Hepatocyte (in vitro differentiated cells): ENCODE measurements around the gene GDPGP1. TPM values are rescaled to one million over a fixed set of nuclear protein-coding genes. Genes with fewer than 3 reads are reported as not detected.

ENCODE experiments used
- DNase-seq: peaks from one replicate; pipeline ENCODE4 v3.0.0-alpha.2; 2016; ENCODE audit warnings: low spot score
- H2AFZ ChIP-seq: fragments of 200-600 bp; sonication (generic); 2 replicates; pipeline ENCODE4 v1.6.0; 2016; ENCODE audit warnings: antibody characterized with exemption, mild to moderate bottlenecking
- H3K27ac ChIP-seq: fragments of 200-600 bp; sonication (generic); 2 replicates; pipeline ENCODE4 v1.5.1; 2016; ENCODE audit warnings: mild to moderate bottlenecking
- H3K27me3 ChIP-seq: fragments of 200-600 bp; sonication (generic); 2 replicates; pipeline ENCODE4 v1.6.1; 2016
- H3K36me3 ChIP-seq: fragments of 200-600 bp; sonication (generic); replicated peaks from 2 replicates; pipeline ENCODE4 v1.5.1; 2016; ENCODE audit warnings: low read depth; ENCODE audit not compliant: insufficient read depth
- H3K4me1 ChIP-seq: fragments of 200-600 bp; sonication (generic); 2 replicates; pipeline ENCODE4 v1.5.1; 2016; ENCODE audit warnings: mild to moderate bottlenecking, moderate library complexity; ENCODE audit not compliant: insufficient read depth
- H3K4me2 ChIP-seq: fragments of 200-600 bp; sonication (generic); 2 replicates; pipeline ENCODE4 v1.6.0; 2016
- H3K4me3 ChIP-seq: fragments of 200-600 bp; sonication (generic); 2 replicates; pipeline ENCODE4 v1.5.1; 2016; ENCODE audit warnings: mild to moderate bottlenecking
- H3K79me2 ChIP-seq: fragments of 200-600 bp; sonication (generic); 2 replicates; pipeline ENCODE4 v1.6.0; 2017; ENCODE audit warnings: mild to moderate bottlenecking
- H3K9me2 ChIP-seq: fragments of 200-600 bp; sonication (generic); replicated peaks from 2 replicates; pipeline ENCODE4 v1.6.0; 2017; ENCODE audit warnings: mild to moderate bottlenecking; ENCODE audit not compliant: insufficient read depth
- H3K9me3 ChIP-seq: fragments of 200-600 bp; sonication (generic); 2 replicates; pipeline ENCODE4 v1.5.1; 2016; ENCODE audit warnings: low read depth, mild to moderate bottlenecking
- H4K20me1 ChIP-seq: fragments of 200-600 bp; sonication (generic); 2 replicates; pipeline ENCODE4 v1.6.0; 2016; ENCODE audit warnings: mild to moderate bottlenecking; ENCODE audit not compliant: insufficient read depth, poor library complexity, severe bottlenecking
- CTCF ChIP-seq: fragments of 200-600 bp; sonication (generic); IDR thresholded peaks from 2 replicates; pipeline ENCODE4 v1.5.1; 2016; ENCODE audit warnings: antibody characterized with exemption, mild to moderate bottlenecking; ENCODE audit not compliant: poor library complexity
- EZH2 ChIP-seq: fragments of 200-600 bp; sonication (generic); IDR thresholded peaks from 2 replicates; pipeline ENCODE4 v1.6.1; 2016; ENCODE audit warnings: antibody characterized with exemption, mild to moderate bottlenecking, borderline replicate concordance
- EZH2phosphoT487 ChIP-seq: fragments of 200-600 bp; sonication (generic); IDR thresholded peaks from one replicate; pipeline ENCODE4 v1.6.1; 2018; ENCODE audit warnings: antibody characterized with exemption, mild to moderate bottlenecking, low read depth, moderate library complexity; ENCODE audit not compliant: unreplicated experiment, severe bottlenecking
- WGBS: methylation state at CpG from one replicate; pipeline ENCODE4 v1.1.6; 2016; ENCODE audit warnings: low lambda C conversion rate; ENCODE audit errors: missing lambda C conversion rate; 5-methylcytosine and 5-hydroxymethylcytosine counted together
- polyA plus RNA-seq: library from polyadenylated mRNA; unstranded; fragments of >200 nt; fragmentation: Nextera tagmentation; extraction: Ambion mirVana; gene quantifications from 2 replicates; pipeline ENCODE4 v1.2.1, GENCODE V29; 2016
- total RNA-seq: library from RNA; depleted of rRNA; stranded (reverse); fragments of >200 nt; gene quantifications from 2 replicates; pipeline ENCODE4 v1.2.3, GENCODE V29; 2014

Gene GDPGP1
- total and polyA plus RNA-seq, 2 experiments from 2014 or later = 0.56 to 6.8 TPM

- Histone ChIP-seq H3K4me3 (peak overlapping the region; percentile 100), H3K4me2 (peak overlapping the region; percentile 97), H3K4me1 (peaks cover 21% of the 10 kb centered on the region), H3K9me2 (no peaks in the 10 kb centered on the region), H2AFZ (peak overlapping the region; percentile 91), H3K9me3 (no peaks in the 10 kb centered on the region), H4K20me1 (peaks cover 28% of the 10 kb centered on the region), H3K27me3 (no peaks in the 10 kb centered on the region), H3K36me3 (no peaks in the 10 kb centered on the region), H3K79me2 (peaks cover 55% of the 10 kb centered on the region), H3K27ac (peak overlapping the region; percentile 94)
- WGBS = 3% methylated on average over 16 of the region's 25 CpGs
- no peak for DNase-seq
- TF ChIP-seq EZH2phosphoT487 = no peak
- TF ChIP-seq EZH2 = no peak
- TF ChIP-seq CTCF = no peak
These were observed 32.0 kb upstream of the GDPGP1 start for GRCh38 chr15:90201944-90202375.

- Histone ChIP-seq H3K79me2 (peaks cover 64% of the 10 kb centered on the region), H2AFZ (no peak overlapping the region), H3K36me3 (no peaks in the 10 kb centered on the region), H3K9me2 (no peaks in the 10 kb centered on the region), H3K27me3 (no peaks in the 10 kb centered on the region), H3K4me1 (peaks cover 21% of the 10 kb centered on the region), H3K4me2 (peak overlapping the region; percentile 97), H4K20me1 (peaks cover 28% of the 10 kb centered on the region), H3K27ac (no peak overlapping the region), H3K9me3 (no peaks in the 10 kb centered on the region), H3K4me3 (peak overlapping the region; percentile 100)
- TF ChIP-seq EZH2phosphoT487 = no peak
- TF ChIP-seq CTCF = no peak
- no peak for TF ChIP-seq EZH2
- no peak for DNase-seq
- 89% methylated on average over 4 of the region's 4 CpGs for WGBS
These were observed 31.1 kb upstream of the GDPGP1 start for GRCh38 chr15:90202929-90203328.

GRCh38 chr15:90203473-90203872, 30.5 kb upstream of the GDPGP1 start:
- Histone ChIP-seq H3K79me2 (peaks cover 70% of the 10 kb centered on the region), H3K27ac (no peak overlapping the region), H3K9me2 (no peaks in the 10 kb centered on the region), H3K9me3 (no peaks in the 10 kb centered on the region), H3K4me3 (no peak overlapping the region), H3K27me3 (no peaks in the 10 kb centered on the region), H2AFZ (no peak overlapping the region), H4K20me1 (peaks cover 28% of the 10 kb centered on the region), H3K4me1 (peaks cover 21% of the 10 kb centered on the region), H3K36me3 (no peaks in the 10 kb centered on the region), H3K4me2 (peak overlapping the region; percentile 97)
- DNase-seq = no peak
- TF ChIP-seq EZH2phosphoT487 = no peak
- no peak for TF ChIP-seq EZH2
- TF ChIP-seq CTCF = no peak
- WGBS = 97% methylated on average over 7 of the region's 7 CpGs

- Histone ChIP-seq H3K4me2 (peak overlapping the region; percentile 97), H3K9me3 (no peaks in the 10 kb centered on the region), H3K4me1 (peaks cover 21% of the 10 kb centered on the region), H3K79me2 (peaks cover 74% of the 10 kb centered on the region), H2AFZ (no peak overlapping the region), H3K27me3 (no peaks in the 10 kb centered on the region), H3K4me3 (no peak overlapping the region), H3K9me2 (no peaks in the 10 kb centered on the region), H4K20me1 (peaks cover 28% of the 10 kb centered on the region), H3K27ac (no peak overlapping the region), H3K36me3 (no peaks in the 10 kb centered on the region)
- DNase-seq = no peak
- WGBS = 83% methylated on average over 8 of the region's 8 CpGs
- TF ChIP-seq EZH2phosphoT487 = no peak
- no peak for TF ChIP-seq CTCF
- TF ChIP-seq EZH2 = no peak
These were observed 30.1 kb upstream of the GDPGP1 start for GRCh38 chr15:90203922-90204321.
